Mesenchymal stem cell (in vitro differentiated cells and primary cell): ENCODE results near the gene ZNF605.
A peak's percentile ranks its signal among the peaks of the same experiment; 100 is the strongest.

Experiments
- DNase-seq: peaks from one replicate; pipeline ENCODE4 v3.0.0-alpha.2; 2013
- H2AFZ ChIP-seq: one replicate; pipeline ENCODE4 v1.6.1; 2013; ENCODE audit warnings: low read depth, mild to moderate bottlenecking, control low read depth, inconsistent platforms, low read length, moderate library complexity
- H2AK5ac ChIP-seq: 2 replicates; pipeline ENCODE4 v1.6.1; 2013; ENCODE audit warnings: low read length, moderate library complexity, mild to moderate bottlenecking, inconsistent platforms; ENCODE audit not compliant: severe bottlenecking
- H2BK120ac ChIP-seq: one replicate; pipeline ENCODE4 v1.6.1; 2013; ENCODE audit warnings: low read depth, mild to moderate bottlenecking, inconsistent platforms, low read length, moderate library complexity
- H2BK12ac ChIP-seq, 2 experiments: one replicate each; pipeline ENCODE4 v1.6.1; 2013; ENCODE audit warnings: inconsistent platforms in 2 of 2, low read length in 2 of 2, mild to moderate bottlenecking in 2 of 2, moderate library complexity in 2 of 2, control low read depth in 1 of 2
- H2BK15ac ChIP-seq: one replicate; pipeline ENCODE4 v1.6.1; 2013; ENCODE audit warnings: mild to moderate bottlenecking, low read depth, inconsistent platforms; ENCODE audit not compliant: poor library complexity, severe bottlenecking
- H2BK5ac ChIP-seq: 2 replicates; pipeline ENCODE4 v1.6.1; 2013; ENCODE audit warnings: low read depth, mild to moderate bottlenecking, low read length, control low read depth, inconsistent platforms; ENCODE audit not compliant: poor library complexity, severe bottlenecking
- H3K14ac ChIP-seq, 2 experiments: one replicate each; pipeline ENCODE4 v1.6.1; 2013; ENCODE audit warnings: inconsistent platforms in 2 of 2, low read length in 2 of 2, control low read depth in 1 of 2, mild to moderate bottlenecking in 1 of 2, moderate library complexity in 1 of 2
- H3K18ac ChIP-seq, 2 experiments: one replicate each; pipeline ENCODE4 v1.6.1; 2013; ENCODE audit warnings: inconsistent platforms in 2 of 2, low read length in 2 of 2, control low read depth in 1 of 2, low read depth in 1 of 2, mild to moderate bottlenecking in 1 of 2
- H3K23ac ChIP-seq, 2 experiments: one replicate each; pipeline ENCODE4 v1.6.1; 2013; ENCODE audit warnings: inconsistent platforms in 2 of 2, low read length in 2 of 2, mild to moderate bottlenecking in 2 of 2, moderate library complexity in 2 of 2, control low read depth in 1 of 2
- H3K27ac ChIP-seq: 2 replicates; pipeline ENCODE4 v1.5.1; 2013; ENCODE audit warnings: mild to moderate bottlenecking, moderate library complexity, low read length, control low read depth, inconsistent platforms; ENCODE audit not compliant: poor library complexity, severe bottlenecking
- H3K27me3 ChIP-seq, 2 experiments: 2 replicates each; pipeline versions ENCODE4 v1.6.1 to v1.7.0; 2013; ENCODE audit warnings: low read length in 2 of 2, mild to moderate bottlenecking in 2 of 2, moderate library complexity in 2 of 2, control low read depth in 1 of 2, inconsistent platforms in 1 of 2; ENCODE audit not compliant: control insufficient read depth in 1 of 2, insufficient read depth in 1 of 2
- H3K36me3 ChIP-seq, 2 experiments: 2 replicates each; pipeline versions ENCODE4 v1.6.1 to v1.7.0; 2013; ENCODE audit warnings: low read length in 2 of 2, control low read depth in 1 of 2, inconsistent platforms in 1 of 2, low read depth in 1 of 2, mild to moderate bottlenecking in 1 of 2; ENCODE audit not compliant: insufficient read depth in 2 of 2, control insufficient read depth in 1 of 2
- H3K4ac ChIP-seq, 2 experiments: one replicate each; pipeline ENCODE4 v1.6.1; 2013; ENCODE audit warnings: inconsistent platforms in 2 of 2, low read length in 2 of 2, mild to moderate bottlenecking in 2 of 2, moderate library complexity in 2 of 2, control low read depth in 1 of 2, low read depth in 1 of 2
- H3K4me1 ChIP-seq: 2 replicates; pipeline ENCODE4 v1.6.1; 2013; ENCODE audit warnings: low read depth, low read length, control low read depth; ENCODE audit not compliant: control insufficient read depth, insufficient read depth
- H3K4me2 ChIP-seq: 2 replicates; pipeline ENCODE4 v1.6.1; 2013; ENCODE audit warnings: low read length, mild to moderate bottlenecking, inconsistent platforms; ENCODE audit not compliant: poor library complexity, severe bottlenecking
- H3K4me3 ChIP-seq, 2 experiments: 2 replicates each; pipeline versions ENCODE4 v1.5.1 to v1.7.0; 2013; ENCODE audit warnings: low read length in 2 of 2, mild to moderate bottlenecking in 2 of 2, control low read depth in 1 of 2, low read depth in 1 of 2; ENCODE audit not compliant: insufficient read depth in 1 of 2
- H3K79me1 ChIP-seq: replicated peaks from 2 replicates; pipeline ENCODE4 v1.6.1; 2013; ENCODE audit warnings: mild to moderate bottlenecking, control low read depth, low read length, inconsistent platforms; ENCODE audit not compliant: poor library complexity, severe bottlenecking
- H3K9ac ChIP-seq: 2 replicates; pipeline ENCODE4 v1.7.0; 2013; ENCODE audit warnings: mild to moderate bottlenecking, low read length, moderate library complexity
- H3K9me3 ChIP-seq: 2 replicates; pipeline ENCODE4 v1.7.0; 2013; ENCODE audit warnings: mild to moderate bottlenecking, low read length; ENCODE audit not compliant: control insufficient read depth
- H4K8ac ChIP-seq: one replicate; pipeline ENCODE4 v1.6.1; 2013; ENCODE audit warnings: inconsistent platforms, mild to moderate bottlenecking, low read length, moderate library complexity
- H4K91ac ChIP-seq: one replicate; pipeline ENCODE4 v1.6.1; 2013; ENCODE audit warnings: mild to moderate bottlenecking, low read length, inconsistent platforms
- WGBS: methylation state at CpG from one replicate; pipeline ENCODE4 v1.1.7; 2013; ENCODE audit warnings: mixed read lengths; 5-methylcytosine and 5-hydroxymethylcytosine counted together

The ZNF605 gene

DNA sequence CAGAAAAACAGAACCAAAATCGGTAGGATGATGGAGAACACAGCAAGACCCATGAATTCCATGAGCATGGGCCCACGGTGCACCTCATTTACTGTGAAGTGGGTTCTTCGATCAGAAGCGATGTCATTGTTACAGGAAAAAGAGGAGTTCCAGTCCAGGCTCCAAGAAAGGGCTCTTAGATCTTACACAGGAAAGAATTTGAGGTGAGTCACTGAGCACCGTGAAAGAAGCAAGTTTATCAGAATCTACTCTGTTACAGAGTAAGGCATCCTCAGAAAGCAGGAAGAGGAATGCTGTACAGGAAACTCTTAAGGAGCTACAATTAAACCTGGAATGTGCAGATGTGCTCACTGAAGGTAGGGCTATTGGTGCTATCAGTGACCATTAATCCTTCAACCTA lies 57.1 kb downstream of the ZNF605 start:
- Histone ChIP-seq H2AFZ (no peak overlapping the region), H2BK120ac (no peak overlapping the region), H2AK5ac (no peak overlapping the region), H3K36me3 (no peaks in the 10 kb centered on the region), H3K14ac (no peak overlapping the region), H2BK5ac (no peak overlapping the region), H3K23ac (no peak overlapping the region), H2BK12ac (no peak overlapping the region), H3K9ac (no peak overlapping the region), H3K4me2 (no peak overlapping the region), H3K4me1 (no peaks in the 10 kb centered on the region), H3K9me3 (peaks cover 48% of the 10 kb centered on the region), H3K79me1 (no peaks in the 10 kb centered on the region), H3K18ac (no peak overlapping the region), H2BK15ac (no peak overlapping the region), H3K4ac (no peak overlapping the region), H3K27me3 (no peaks in the 10 kb centered on the region), H4K91ac (no peak overlapping the region), H4K8ac (no peak overlapping the region), H3K4me3 (peak overlapping the region in 1 of 2 experiments; percentile 18), H3K27ac (no peak overlapping the region)
- DNase-seq = no peak
- WGBS = 78% methylated on average over 5 of the region's 5 CpGs

DNA sequence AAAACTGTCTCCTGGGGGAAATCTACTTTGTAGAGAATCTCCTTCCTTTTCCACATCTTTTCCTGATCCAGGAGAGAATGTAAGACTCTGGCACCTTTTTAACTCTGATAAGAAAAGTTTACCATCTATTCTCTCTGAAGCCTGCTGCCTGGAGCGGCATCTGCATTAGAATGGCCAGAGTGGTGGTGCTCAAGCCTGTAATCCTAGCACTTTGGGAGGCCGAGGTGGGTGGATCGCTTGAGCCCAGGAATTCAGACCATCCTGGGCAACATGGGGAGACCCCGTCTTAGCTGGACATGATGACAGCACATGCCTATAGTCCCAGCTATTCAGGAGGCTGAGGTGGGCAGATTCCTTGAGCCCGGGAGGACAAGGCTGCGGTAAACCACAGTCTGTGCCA lies 67.3 kb downstream of the ZNF605 start:
- Histone ChIP-seq H3K4me2 (no peak overlapping the region), H2AFZ (no peak overlapping the region), H3K4me3 (peak overlapping the region in 1 of 2 experiments; percentile 98), H3K27me3 (no peaks in the 10 kb centered on the region), H3K14ac (no peak overlapping the region), H2BK5ac (no peak overlapping the region), H3K27ac (no peak overlapping the region), H2BK12ac (no peak overlapping the region), H3K4ac (no peak overlapping the region), H3K9me3 (peaks cover 21% of the 10 kb centered on the region), H3K18ac (no peak overlapping the region), H2BK120ac (no peak overlapping the region), H3K79me1 (peaks cover 10% of the 10 kb centered on the region), H3K36me3 (peaks cover 15 to 16% of the 10 kb centered on the region in 2 experiments), H3K23ac (no peak overlapping the region), H2AK5ac (no peak overlapping the region), H3K9ac (peak overlapping the region; percentile 99), H4K8ac (no peak overlapping the region), H3K4me1 (peaks cover 2% of the 10 kb centered on the region), H4K91ac (no peak overlapping the region), H2BK15ac (no peak overlapping the region)
- no peak for DNase-seq
- 65% methylated on average over 6 of the region's 6 CpGs for WGBS

DNA sequence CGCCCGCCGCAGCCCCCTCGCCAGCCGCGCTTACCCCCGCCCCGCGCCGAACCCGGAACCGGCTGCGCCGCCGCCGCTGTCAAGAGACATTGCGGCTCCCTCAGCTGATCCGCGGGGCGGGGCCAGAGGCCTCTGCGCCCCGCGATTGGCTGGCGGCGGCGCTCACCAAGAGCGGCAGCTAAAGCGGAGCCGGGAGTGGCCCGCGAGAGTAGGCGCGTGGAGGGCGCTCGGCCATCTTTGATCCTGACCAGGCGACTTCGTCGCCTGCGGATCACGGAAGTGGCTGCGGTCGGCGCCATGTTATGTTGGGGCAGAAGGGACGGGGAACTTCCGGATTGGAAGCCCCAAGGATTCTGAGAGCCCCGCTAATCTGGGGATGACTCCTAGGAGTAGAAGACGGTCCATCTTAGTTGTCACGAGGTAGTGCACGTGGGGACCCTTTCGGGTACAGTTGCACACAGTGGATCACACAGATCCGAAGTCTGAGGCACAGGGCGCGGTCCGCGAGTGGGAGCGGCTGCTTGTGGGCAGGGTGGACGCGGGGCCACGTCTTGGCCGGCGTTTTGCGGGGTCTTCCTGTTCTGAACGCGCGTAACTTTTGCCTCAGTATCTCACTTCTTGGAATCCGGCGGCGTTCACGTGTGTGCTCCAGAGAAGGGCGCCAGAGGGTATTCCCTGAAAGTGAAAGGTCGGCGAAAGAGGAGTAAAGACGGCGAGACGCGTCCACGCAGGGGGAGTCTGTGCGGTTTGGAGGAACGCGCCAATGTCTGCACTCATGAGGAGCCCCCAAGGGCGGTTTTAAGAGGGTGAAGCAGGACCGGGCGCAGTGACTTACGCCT lies 68.4 kb downstream of the ZNF605 start, which contains the start of gene CHFR:
Gene CHFR, minus strand, starts transcription at position 93 of the 839 bp plus-strand sequence. CDS start 277 bp downstream, outside the sequence.
- H2AK5ac ChIP-seq = peak within 1 kb of the TSS; percentile 44

More for the DNA sequence above, 68.4 kb downstream of the ZNF605 start, which contains the start of gene CHFR:
- Histone ChIP-seq H3K9ac (peak within 1 kb of the TSS; percentile 99), H2BK5ac (no peak within 1 kb of the TSS), H2AFZ (peak within 1 kb of the TSS; percentile 69), H3K9me3 (peaks cover 21% of the 10 kb centered on the region), H3K79me1 (peaks cover 12% of the 10 kb centered on the region), H3K23ac (peak within 1 kb of the TSS in 1 of 2 experiments; percentile 23), H4K8ac (peak within 1 kb of the TSS; percentile 100), H2BK15ac (no peak within 1 kb of the TSS), H3K27me3 (no peaks in the 10 kb centered on the region), H3K27ac (peak within 1 kb of the TSS; percentile 75), H2BK12ac (no peak within 1 kb of the TSS), H3K14ac (peak within 1 kb of the TSS in 1 of 2 experiments; percentile 93), H3K4me3 (peak within 1 kb of the TSS; percentile 88 to 98), H4K91ac (peak within 1 kb of the TSS; percentile 97), H3K4me2 (peak within 1 kb of the TSS; percentile 61), H2BK120ac (peak within 1 kb of the TSS; percentile 99), H3K4ac (peak within 1 kb of the TSS; percentile 90 to 91), H3K18ac (peak within 1 kb of the TSS; percentile 93 to 94), H3K4me1 (peaks cover 2% of the 10 kb centered on the region), H3K36me3 (peaks cover 24 to 27% of the 10 kb centered on the region in 2 experiments)
- 10% methylated on average over 83 of the region's 84 CpGs for WGBS
- DNase-seq = peak; percentile 98
